NAMALWA (cell line): ENCODE measurements around the gene LRRC17.

Experiments used
- DNase-seq: peaks from one replicate; pipeline ENCODE4 v3.0.0-alpha.2; 2015; ENCODE audit warnings: low spot score

LRRC17 gene

GRCh38 chr7:102988631-102989560 lies 76.1 kb downstream of the LRRC17 start:
- DNase-seq, result no peak

- no peak for DNase-seq
Observed at GRCh38 chr7:102990642-102991041, 77.8 kb downstream of the LRRC17 start.

- DNase-seq, result no peak
Observed at GRCh38 chr7:102991077-102991539, 78.3 kb downstream of the LRRC17 start.

GRCh38 chr7:102991540-102992214 lies 78.9 kb downstream of the LRRC17 start:
- DNase-seq, result no peak

GRCh38 chr7:102992509-102992937 lies 79.7 kb downstream of the LRRC17 start:
- no peak for DNase-seq

- DNase-seq, result no peak
Observed at GRCh38 chr7:102992938-102993717, 80.3 kb downstream of the LRRC17 start.

- no peak for DNase-seq
Observed at GRCh38 chr7:102993718-102994029, 80.9 kb downstream of the LRRC17 start.

GRCh38 chr7:102994567-102994966 lies 81.8 kb downstream of the LRRC17 start:
- DNase-seq, result peak; percentile 70
